Raji (cell line): ENCODE results near the gene GALNT9.

Experiments used
- POLR2A ChIP-seq: IDR thresholded peaks from 2 replicates; pipeline ENCODE4 v1.6.1; 2011; ENCODE audit warnings: low read depth, low read length, control low read depth; ENCODE audit not compliant: insufficient read depth

GALNT9 gene

DNA sequence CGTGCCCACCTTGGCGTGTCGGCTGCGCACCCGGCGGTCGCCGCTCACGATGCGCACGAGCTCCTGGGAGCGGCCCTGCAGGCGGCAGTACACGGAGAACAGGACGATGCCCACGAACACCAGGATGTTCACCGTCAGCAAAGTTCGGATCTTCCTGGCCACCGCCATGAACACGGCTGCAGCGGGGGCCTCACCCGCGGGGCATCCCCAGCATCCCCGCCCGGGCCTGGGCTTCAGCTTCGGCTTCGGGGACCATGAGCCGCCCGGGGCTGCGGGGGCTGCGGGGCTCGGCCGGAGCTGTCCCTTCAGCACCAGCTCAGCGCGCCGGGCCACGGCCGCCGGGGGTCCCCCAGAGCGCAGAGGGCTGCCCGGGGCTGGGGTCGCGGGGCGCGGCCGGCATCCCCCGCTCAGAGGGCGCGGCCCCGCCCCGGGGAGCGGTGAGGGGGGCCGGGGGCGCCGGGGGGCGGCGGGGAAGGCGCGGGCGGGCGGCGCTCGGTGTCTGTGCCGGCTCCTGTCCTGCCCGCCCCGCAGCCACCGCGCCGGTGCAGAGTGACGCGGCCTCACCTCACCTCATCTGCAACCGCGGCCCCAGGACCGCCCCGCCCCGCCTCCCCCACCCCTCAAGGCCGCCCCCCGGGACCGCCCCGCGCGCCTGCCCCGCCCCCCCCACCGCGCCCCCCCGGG is at the start of gene GALNT9:
TSS of gene GALNT9 (minus strand) at position 554 of the 684 bp plus-strand sequence. CDS start at position 168, 386 bp downstream.
- no peak for TF ChIP-seq POLR2A

DNA sequence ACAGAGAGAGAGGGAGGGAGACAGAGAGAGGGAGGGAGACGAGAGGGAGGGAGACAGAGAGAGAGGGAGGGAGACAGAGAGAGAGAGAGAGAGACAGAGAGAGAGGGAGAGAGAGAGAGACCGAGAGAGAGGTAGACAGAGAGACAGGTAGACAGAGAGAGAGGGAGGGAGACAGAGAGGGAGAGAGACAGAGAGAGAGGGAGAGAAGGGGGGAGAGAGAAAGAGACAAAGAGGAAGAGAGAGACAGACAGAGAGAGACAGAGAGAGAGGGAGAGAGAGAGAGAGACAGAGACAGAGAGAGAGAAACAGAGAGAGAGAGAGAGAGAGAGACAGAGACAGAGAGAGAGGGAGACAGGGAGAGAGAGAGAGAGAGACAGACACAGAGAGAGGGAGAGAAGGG is 47.8 kb upstream of the GALNT9 start:
- no peak for TF ChIP-seq POLR2A

DNA sequence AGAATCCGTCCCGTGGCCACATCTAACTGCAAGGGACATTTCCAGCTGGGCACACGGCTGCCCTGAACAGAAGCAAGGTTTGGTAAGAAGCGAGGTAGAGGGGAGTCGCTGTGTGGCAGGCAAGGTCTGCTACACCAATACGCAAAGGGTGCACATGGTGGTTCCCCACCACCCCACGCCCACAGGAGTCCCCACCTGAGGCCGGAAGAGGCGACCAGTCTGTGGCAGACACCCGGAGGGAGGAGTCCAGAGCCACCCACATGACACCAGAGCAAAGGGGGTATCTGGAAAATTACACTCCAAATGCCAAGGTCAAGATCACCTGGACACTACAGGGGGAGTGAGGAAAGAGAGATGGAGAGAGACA is 47.1 kb upstream of the GALNT9 start:
- TF ChIP-seq POLR2A = no peak

DNA sequence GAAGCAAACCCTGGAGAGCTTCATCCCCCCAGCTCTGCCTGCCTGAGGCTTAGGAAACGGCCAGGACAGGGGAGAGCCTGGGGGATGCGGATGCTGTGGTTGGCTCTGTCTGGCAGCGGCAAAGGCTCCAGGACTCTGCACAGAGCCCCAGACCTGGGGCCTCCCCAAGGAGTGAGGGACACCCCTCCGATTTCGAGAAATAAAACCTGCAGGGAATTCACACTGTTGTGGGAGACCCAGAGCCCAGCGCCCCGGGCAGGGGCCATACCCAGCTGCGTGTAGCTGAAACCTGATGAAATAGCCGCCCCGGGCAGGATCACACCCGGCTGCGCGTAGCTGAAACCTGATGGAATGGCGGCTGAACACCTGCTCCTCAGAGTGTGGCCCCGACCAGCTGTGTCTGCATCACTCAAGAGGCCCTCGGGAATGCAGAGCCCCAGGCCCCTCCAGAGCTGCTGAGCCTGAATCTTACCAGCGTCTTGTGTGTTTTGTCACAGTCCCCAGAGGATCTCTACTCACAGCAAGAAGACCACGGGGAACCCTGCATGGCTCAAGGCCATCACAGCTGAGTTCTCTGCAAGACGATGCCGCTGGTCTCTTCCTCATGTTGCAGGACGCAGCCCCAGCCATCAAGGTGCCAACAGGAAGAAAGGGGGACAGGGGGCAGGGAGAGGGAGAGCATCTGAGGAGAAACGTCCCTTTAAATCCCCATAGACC is 46.5 kb upstream of the GALNT9 start:
- TF ChIP-seq POLR2A = no peak

DNA sequence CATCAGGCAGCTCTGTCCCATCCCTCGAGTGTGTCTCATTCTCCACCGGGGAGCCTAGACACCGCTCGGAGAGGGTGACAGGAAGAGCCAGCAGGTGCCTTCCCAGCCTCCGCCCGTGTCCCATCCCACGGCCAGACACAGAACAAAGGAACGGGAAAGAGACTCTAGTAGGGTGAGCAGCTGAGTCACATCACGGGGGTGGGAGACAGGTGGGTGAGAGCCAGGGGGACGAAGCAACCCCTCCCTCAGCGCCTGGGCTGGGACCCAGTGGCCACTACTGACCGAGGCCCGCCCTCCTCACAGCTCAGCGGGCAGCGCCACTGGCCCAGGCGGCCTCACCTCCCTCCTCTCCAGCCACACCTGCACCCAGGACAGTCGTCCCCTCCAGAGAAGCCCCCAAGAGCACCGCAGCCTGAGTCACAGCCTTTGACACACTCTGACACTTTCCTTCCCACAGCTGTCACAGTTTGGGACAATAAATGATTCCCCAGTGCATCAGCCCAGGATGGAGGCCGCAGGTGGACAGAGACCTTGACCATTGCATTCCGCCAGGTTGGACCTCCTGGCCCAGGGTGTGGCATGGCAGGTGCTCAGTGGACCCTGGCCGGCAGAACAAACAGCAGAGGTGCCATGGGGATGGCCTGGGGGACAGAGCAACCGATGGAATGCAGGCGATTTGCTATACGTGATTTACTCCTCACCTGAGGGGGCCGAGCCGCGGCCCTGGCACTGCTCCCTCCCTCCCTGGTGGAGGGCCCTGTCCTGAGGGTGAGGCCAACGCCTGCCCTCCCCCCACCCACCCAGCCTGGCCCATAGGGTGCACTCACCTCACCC is 45.4 kb upstream of the GALNT9 start:
- TF ChIP-seq POLR2A = no peak

DNA sequence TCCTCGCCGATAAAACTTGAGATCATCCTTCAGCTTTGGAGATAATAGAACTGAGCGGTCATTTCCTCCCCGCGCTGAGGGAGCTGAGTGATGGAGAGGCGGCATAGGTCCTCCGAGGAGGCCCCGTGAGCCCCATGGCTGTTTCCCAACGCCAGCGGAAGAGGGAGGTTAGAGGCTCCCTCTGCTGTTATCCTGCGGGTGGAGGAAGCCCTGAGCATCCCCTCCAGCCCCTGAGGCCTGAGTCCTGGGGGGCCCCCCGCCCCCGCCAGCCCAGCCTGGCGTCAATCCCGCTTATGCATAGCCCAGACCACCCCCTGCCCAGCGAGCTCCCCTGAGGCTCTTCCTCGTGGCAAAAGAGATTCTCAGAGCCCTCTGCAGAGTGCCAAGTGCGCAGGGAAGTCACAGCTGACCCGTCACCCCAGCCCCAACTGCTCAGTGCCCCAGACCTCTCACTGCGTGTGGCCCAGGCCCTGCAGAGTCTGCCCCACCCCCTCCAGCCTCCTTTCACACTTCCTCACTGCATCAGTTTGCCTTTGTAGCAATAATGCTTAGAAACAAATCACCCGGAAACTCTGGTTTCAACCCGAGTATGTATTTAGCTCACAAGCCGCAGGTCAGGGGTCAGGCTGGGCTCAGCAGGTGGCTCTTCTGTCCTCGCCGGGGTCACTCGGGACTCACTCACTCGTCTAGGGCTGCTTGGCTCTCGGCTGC is 44.7 kb upstream of the GALNT9 start:
- TF ChIP-seq POLR2A = no peak

DNA sequence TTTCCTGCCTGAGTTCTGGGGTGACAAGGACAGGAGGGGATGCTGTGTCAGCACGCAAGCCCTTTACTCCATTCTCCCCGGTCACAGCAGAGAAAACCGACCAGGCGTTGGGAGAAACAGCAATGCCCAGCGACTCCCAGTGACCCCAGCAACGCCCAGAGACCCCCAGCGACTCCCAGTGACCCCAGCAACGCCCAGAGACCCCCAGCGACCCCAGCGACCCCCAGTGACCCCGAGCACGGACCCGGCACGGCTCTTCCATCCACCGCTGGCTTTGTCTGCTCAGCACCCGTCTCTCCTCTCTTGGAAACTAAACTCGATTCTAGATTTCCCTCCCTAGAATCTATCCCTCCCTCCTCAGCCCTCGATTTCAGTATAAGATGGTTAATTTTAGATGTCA is 38.5 kb upstream of the GALNT9 start:
- TF ChIP-seq POLR2A = no peak

DNA sequence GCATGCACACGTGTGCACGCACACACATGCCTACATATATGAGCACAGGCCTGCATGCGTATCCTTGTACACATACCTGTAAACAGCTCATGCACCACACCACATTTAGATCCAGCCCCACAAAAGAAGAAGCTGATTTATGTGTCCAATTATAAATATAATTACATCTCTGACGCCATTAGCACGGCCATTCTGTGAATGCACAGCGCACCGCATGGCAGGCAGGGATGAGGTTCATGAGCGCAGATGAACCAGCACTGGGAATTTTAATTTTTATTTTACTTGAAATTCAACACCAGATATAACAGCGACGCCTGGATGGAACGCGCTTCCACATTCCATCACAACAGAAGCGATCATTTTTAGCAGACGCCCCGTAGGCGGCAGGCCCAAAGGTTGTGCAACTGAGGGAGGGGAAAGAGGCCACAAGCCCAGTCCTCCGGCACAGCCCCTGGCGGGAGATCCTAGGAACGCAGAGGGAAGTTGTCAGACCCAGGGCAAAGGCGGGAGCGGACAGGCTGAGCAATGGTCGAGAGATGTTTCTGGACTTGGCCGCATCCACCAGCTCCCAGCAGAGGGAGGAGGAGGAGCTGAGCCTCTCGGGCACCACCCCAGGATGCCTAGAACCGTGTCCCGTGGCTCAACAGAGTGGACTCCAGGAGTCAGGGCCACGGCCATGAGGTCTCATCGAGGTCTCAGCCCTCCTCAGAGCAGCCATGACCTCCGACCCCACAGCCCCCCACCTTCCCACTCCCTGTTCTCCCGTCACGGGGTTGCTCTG is 37.9 kb upstream of the GALNT9 start:
- TF ChIP-seq POLR2A = no peak

DNA sequence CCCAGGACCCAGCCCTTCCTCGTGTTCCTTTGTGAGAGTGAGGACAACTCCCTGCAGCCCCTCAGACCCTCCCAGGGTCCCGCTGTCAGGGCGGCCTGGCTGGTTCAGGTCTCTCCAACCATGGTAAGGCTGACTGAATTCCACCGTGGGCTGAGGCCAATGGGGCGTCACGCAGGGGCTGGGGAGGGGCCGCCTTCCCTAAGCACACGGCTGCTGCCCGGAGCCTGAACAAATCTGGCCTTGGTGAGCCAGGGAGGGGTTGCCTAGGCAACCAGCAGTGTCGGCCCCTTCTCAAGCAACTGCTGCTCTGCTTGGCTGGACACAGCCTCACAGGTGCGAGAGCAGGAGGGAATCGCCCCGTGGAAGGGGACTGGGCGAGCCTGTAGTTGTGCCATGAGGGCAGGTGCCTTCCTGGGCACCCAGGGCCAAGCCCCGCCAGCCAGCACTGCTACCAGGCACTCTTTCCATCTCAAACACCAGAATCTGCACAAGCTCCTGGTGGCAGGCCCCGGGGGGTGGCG is 37.0 kb upstream of the GALNT9 start:
- no peak for TF ChIP-seq POLR2A

DNA sequence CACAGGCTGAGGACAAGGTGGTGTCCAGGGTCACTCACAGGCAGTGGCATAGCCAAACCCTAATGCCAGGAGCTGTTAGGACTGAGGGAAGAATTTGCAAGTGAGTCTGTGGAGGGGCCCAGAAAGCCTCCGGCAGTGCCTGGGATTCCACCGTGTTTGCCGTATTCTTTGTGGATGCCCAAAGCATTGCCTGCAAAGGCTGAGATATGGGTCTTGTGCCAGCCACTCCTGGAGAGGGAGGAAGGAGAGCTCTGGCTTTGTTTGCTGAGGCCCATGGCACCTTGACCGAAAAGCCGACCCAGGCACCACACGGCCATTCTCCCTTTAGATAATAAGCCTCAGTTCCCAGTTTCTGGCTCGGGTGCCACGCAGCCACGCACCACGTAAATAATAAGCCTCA is 35.8 kb upstream of the GALNT9 start:
- TF ChIP-seq POLR2A = no peak

DNA sequence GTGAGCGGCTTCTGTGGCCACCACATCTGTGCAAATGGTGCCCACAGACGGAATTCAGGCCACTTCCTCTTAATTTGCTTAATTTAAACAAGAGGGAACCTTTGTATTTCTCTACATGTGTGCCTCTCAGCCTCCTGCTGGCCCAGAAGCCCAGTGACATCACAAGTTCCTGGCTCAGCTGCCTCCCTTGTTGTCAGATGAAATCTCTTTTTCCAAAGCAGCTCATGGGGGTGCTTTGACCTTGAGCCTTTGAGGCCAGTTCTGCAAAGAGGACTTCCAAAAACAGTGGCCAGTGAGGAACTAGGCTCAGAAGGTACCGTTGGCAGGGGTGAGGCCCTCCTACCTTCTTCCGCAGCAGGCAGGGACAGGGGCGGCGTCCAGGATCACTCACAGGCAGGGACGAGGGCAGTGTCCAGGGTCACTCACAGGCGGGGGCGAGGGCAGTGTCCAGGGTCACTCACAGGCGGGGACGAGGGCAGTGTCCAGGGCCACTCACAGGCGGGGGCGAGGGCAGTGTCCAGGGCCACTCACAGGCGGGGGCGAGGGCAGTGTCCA is 35.0 kb upstream of the GALNT9 start:
- no peak for TF ChIP-seq POLR2A

DNA sequence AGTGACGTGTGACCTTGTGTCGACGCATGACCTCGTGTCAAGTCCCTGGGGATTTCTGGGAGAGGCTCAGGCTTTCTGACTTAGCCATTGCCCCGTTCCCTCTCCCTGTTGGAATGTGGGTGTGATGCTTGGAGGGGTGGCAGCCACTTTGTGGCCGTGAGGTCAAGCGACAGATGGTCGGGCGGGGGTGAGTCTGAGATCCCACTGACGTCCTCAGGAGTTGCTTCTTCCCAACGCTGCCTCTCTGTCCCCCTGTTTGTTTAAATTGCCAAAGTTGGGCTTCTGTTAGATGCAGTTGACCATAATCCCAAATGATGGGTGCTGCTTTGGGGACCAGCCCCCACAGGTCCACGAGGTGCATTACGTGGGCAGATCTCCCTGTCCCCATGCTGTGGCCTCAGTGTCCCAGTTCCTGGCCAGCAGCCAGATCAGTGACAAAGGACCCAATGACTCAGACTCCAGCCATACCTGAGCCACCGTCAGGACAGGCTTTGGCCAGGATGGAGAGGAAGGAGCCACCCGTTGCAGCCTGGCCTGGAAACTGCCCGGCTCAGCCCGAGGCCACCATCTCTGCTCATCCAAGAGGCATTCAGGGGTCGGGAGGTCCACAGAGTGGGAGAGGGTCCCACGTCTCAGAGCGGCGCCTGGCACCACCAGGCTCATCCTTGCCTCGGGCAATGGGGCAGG is 34.4 kb upstream of the GALNT9 start:
- no peak for TF ChIP-seq POLR2A

DNA sequence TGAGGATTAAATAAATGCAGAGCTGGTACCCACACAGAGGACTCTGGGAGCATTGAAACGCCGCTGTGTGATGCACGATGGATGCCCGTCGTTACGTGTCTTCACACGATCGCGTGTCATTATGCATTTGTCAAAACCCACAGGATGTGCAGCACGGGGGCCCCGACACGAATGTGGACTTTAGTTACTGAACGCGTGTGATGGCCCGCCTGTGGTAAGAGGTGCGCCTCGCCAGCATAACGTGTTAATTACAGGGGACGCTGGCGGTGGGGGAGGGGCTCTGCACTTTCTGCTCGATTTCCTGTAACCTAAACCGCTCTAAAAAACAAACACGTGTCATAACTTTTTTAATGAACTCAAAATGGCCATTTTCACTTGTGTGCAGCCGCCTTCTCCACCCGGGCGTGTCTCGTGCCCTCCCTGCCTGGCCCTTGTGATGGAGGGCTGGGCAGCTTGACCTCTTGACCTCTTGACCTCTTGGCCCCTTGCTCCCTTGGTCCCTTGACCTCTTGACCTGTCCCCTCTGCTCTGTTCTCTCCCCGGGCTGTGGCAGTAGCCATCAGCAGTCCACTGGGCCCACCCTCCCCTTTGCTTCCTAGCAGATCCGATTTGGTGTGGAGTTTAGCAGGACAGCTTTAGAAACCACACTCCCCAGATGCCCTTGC is 33.7 kb upstream of the GALNT9 start:
- no peak for TF ChIP-seq POLR2A
